Subcutaneous abdominal adipose tissue (tissue), 5 donors: Measurements from ENCODE around the gene PNLIP.

Source experiments
- H3K27ac ChIP-seq: one replicate; pipeline ENCODE4 v1.7.0; 2013; ENCODE audit warnings: low read depth, mild to moderate bottlenecking, inconsistent platforms, low read length, moderate library complexity
- H3K27me3 ChIP-seq, 5 donors: one replicate each; pipeline ENCODE4 v1.7.0; 2013; ENCODE audit warnings: low read length in 5 of 5, inconsistent platforms in 1 of 5; ENCODE audit not compliant: control insufficient read depth in 5 of 5, insufficient read depth in 4 of 5
- H3K36me3 ChIP-seq, 5 donors: one replicate each; pipeline ENCODE4 v1.7.0; 2013; ENCODE audit warnings: low read length in 5 of 5; ENCODE audit not compliant: control insufficient read depth in 5 of 5, insufficient read depth in 5 of 5
- H3K4me1 ChIP-seq, 5 donors: one replicate each; pipeline ENCODE4 v1.7.0; 2013; ENCODE audit warnings: low read length in 5 of 5, mild to moderate bottlenecking in 3 of 5, moderate library complexity in 1 of 5; ENCODE audit not compliant: control insufficient read depth in 5 of 5, insufficient read depth in 5 of 5
- H3K4me3 ChIP-seq, 5 donors: one replicate each; pipeline ENCODE4 v1.7.0; 2013; ENCODE audit warnings: low read length in 5 of 5, low read depth in 1 of 5
- H3K9ac ChIP-seq, 5 donors: one replicate each; pipeline ENCODE4 v1.7.0; 2013; ENCODE audit warnings: low read length in 5 of 5, mild to moderate bottlenecking in 4 of 5, moderate library complexity in 3 of 5
- H3K9me3 ChIP-seq, 5 donors: one replicate each; pipeline ENCODE4 v1.7.0; 2013; ENCODE audit warnings: low read length in 5 of 5; ENCODE audit not compliant: control insufficient read depth in 5 of 5
- donor health status: healthy.
- donor health status: healthy.
- donor health status: healthy.
- donor health status: healthy.
- donor health status: healthy.

PNLIP gene

DNA sequence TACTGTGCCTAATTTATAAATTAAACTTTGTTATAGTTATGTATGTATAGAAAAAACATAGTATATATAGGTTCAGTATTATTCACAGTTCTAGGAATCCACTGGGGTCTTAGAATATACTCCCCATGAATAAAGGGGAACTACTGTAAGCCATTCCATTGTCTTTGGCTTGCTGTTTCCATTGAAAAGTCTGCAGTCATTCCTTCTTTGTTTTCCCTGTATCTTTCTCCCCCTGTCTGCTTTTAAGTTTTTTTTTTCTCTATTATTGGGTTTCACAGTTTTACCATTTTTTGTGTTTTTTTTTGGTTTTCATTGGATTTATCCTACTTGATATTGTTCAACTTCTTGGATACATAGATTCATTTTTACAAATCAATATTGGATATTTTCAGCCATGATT lies 6.7 kb upstream of the PNLIP start:
- H3K9me3 ChIP-seq: peaks cover 0 to 4% (median 0%) of the 10 kb centered on the region in 5 donors
- no peak overlapping the region for H3K4me3 ChIP-seq

DNA sequence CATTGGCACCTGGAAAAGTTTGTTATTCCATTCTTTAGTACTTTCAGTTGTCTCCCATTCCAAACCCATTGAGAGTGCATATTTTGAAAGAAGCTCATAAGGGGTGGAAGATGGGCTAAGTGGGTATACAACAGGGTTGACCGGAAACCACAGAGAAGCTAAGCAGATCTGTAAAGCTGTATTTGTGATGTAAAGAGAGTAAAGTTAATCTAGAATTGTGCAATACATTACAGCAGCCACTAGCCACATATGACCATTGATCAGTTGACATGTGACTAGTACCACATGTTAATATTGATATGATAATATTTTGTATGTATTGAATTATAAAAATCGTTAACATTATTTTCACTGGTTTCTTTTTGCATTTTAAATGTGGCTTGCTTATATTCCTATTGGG lies 4.9 kb upstream of the PNLIP start:
- Histone ChIP-seq H3K27ac (no peak overlapping the region), H3K9ac (no peak overlapping the region), H3K4me3 (no peak overlapping the region)

More for the DNA sequence above, 6.7 kb upstream of the PNLIP start:
- Histone ChIP-seq H3K27ac (no peak overlapping the region), H3K27me3 (no peaks in the 10 kb centered on the region), H3K9ac (no peak overlapping the region), H3K36me3 (no peaks in the 10 kb centered on the region), H3K4me1 (no peaks in the 10 kb centered on the region)

GRCh38 chr10:116542007-116542677 lies 3.6 kb upstream of the PNLIP start:
- H3K9me3 ChIP-seq: peaks cover 0 to 4% (median 0%) of the 10 kb centered on the region in 5 donors
- no peak overlapping the region for H3K4me3 ChIP-seq
- no peak overlapping the region for H3K9ac ChIP-seq
- no peak overlapping the region for H3K27ac ChIP-seq
- H3K27me3 ChIP-seq: no peaks in the 10 kb centered on the region
- no peaks in the 10 kb centered on the region for H3K4me1 ChIP-seq
- H3K36me3 ChIP-seq: no peaks in the 10 kb centered on the region

More for the DNA sequence above, 4.9 kb upstream of the PNLIP start:
- no peaks in the 10 kb centered on the region for H3K27me3 ChIP-seq
- peaks cover 0 to 4% (median 0%) of the 10 kb centered on the region in 5 donors for H3K9me3 ChIP-seq
- H3K4me1 ChIP-seq: no peaks in the 10 kb centered on the region
- no peaks in the 10 kb centered on the region for H3K36me3 ChIP-seq

DNA sequence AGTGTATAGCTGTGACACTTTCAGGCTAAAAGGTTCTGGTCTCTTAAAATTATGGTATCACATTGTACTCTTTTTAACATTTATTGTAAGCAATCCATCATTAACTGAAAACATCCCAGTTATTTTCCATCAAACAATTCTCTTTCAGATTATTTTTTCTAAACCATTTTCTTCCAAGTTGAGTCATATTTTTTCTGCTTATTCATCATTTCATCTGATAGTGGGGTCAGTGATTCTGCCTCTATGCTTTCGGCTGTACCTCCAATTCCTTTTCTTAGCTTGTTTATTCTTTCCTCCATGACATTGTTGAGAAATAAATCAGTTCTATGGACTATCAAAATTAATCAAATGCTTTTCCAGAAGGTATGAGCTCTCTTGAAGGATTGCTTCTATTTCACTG lies 609 bp upstream of the PNLIP start:
- Histone ChIP-seq H3K27ac (no peak overlapping the region), H3K36me3 (no peaks in the 10 kb centered on the region), H3K4me1 (no peaks in the 10 kb centered on the region), H3K27me3 (no peaks in the 10 kb centered on the region), H3K9me3 (no peaks in the 10 kb centered on the region), H3K4me3 (no peak overlapping the region), H3K9ac (no peak overlapping the region)

- Histone ChIP-seq H3K27me3 (no peaks in the 10 kb centered on the region), H3K27ac (no peak overlapping the region), H3K4me1 (no peaks in the 10 kb centered on the region), H3K36me3 (no peaks in the 10 kb centered on the region), H3K9me3 (no peaks in the 10 kb centered on the region), H3K9ac (no peak overlapping the region), H3K4me3 (no peak overlapping the region)
Measured at GRCh38 chr10:116548301-116548700, 2.6 kb downstream of the PNLIP start.

GRCh38 chr10:116553378-116553980 lies 7.7 kb downstream of the PNLIP start:
- Histone ChIP-seq H3K4me1 (no peaks in the 10 kb centered on the region), H3K27ac (no peak overlapping the region), H3K9me3 (no peaks in the 10 kb centered on the region), H3K9ac (no peak overlapping the region), H3K36me3 (no peaks in the 10 kb centered on the region), H3K27me3 (no peaks in the 10 kb centered on the region), H3K4me3 (no peak overlapping the region)

GRCh38 chr10:116554628-116555027 lies 8.9 kb downstream of the PNLIP start:
- no peak overlapping the region for H3K9ac ChIP-seq
- H3K9me3 ChIP-seq: no peaks in the 10 kb centered on the region
- no peak overlapping the region for H3K27ac ChIP-seq
- no peak overlapping the region for H3K4me3 ChIP-seq
- no peaks in the 10 kb centered on the region for H3K4me1 ChIP-seq
- H3K27me3 ChIP-seq: no peaks in the 10 kb centered on the region
- no peaks in the 10 kb centered on the region for H3K36me3 ChIP-seq

DNA sequence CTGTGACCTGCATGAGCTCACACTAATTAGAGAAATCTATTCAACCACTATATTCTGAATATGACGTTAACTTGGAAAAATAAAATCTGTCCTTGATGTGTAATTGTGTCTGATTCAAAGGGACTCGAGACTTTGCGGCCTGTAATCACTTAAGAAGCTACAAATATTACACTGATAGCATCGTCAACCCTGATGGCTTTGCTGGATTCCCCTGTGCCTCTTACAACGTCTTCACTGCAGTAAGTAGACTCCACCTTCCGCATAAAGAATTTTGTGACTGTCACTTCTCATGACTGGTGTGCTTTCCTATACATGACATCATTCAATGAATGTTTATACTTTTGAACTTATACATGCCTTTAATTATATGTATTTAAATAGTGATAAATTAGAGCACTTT lies 10.1 kb downstream of the PNLIP start:
- no peak overlapping the region for H3K4me3 ChIP-seq
- no peaks in the 10 kb centered on the region for H3K36me3 ChIP-seq
- no peak overlapping the region for H3K27ac ChIP-seq
- no peaks in the 10 kb centered on the region for H3K9me3 ChIP-seq
- no peak overlapping the region for H3K9ac ChIP-seq
- H3K4me1 ChIP-seq: no peaks in the 10 kb centered on the region
- no peaks in the 10 kb centered on the region for H3K27me3 ChIP-seq

- H3K36me3 ChIP-seq: no peaks in the 10 kb centered on the region
- no peaks in the 10 kb centered on the region for H3K9me3 ChIP-seq
- no peak overlapping the region for H3K4me3 ChIP-seq
- no peak overlapping the region for H3K27ac ChIP-seq
- no peaks in the 10 kb centered on the region for H3K4me1 ChIP-seq
- peaks cover 0 to 4% (median 0%) of the 10 kb centered on the region in 5 donors for H3K27me3 ChIP-seq
- no peak overlapping the region for H3K9ac ChIP-seq
Measured at GRCh38 chr10:116557305-116557880, 11.7 kb downstream of the PNLIP start.

DNA sequence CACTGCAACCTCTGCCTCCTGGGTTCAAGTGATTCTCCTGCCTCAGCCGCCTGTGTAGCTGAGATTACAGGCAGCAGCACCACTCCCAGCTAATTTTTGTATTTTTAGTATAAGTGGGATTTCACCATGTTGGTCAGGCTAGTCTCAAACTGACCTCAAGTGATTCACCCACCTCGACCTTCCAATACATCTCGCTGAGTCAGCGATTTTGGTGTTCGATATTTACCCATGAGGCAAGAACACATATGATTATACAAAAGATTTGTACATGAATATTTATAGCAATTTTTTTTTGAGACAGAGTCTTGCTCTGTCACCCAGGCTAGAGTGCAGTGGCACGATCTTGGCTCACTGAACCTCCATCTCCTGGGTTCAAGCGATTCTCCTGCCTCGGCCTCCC lies 19.8 kb downstream of the PNLIP start:
- Histone ChIP-seq H3K9me3 (no peaks in the 10 kb centered on the region), H3K27ac (no peak overlapping the region), H3K4me3 (no peak overlapping the region), H3K36me3 (no peaks in the 10 kb centered on the region), H3K9ac (no peak overlapping the region), H3K4me1 (no peaks in the 10 kb centered on the region), H3K27me3 (peaks cover 0 to 4% (median 0%) of the 10 kb centered on the region in 5 donors)
